ENCODE data around the gene CEP83. TPM values are rescaled to one million over a fixed set of nuclear protein-coding genes. Genes with fewer than 3 reads are reported as not detected.

The CEP83 gene
- total and polyA plus RNA-seq, 2 donors (not counting 1 experiment from before 2014, with no cell fraction given): 4.0 to 24.8 TPM

- Mint-ChIP-seq H3K27me3 (peaks cover 11% of the 10 kb centered on the region), H3K4me1 (no peaks in the 10 kb centered on the region), H3K27ac (no peak overlapping the region), H3K9me3 (ENCODE audit: insufficient read depth) (peaks cover 10% of the 10 kb centered on the region), H3K4me3 (no peak overlapping the region)
- Histone ChIP-seq H3K9ac (ENCODE audit: low read length) (no peak overlapping the region), H4K20me1 (ENCODE audit: control insufficient read depth, insufficient read depth, low read length, poor library complexity, severe bottlenecking) (no peaks in the 10 kb centered on the region), H3K4me3 (ENCODE audit: control extremely low read depth in 1 of 5, extremely low read depth in 1 of 5, insufficient read depth in 1 of 5, low read depth in 2 of 5, low read length in 4 of 5) (no peak overlapping the region), H3K79me2 (ENCODE audit: control insufficient read depth, insufficient read depth, low read length) (no peaks in the 10 kb centered on the region), H3K9me3 (ENCODE audit: control extremely low read depth in 1 of 3, control insufficient read depth in 2 of 3, insufficient read depth in 1 of 3, low read length in 2 of 3) (peaks cover 0 to 34% (median 12%) of the 10 kb centered on the region in 3 donors), H3K27me3 (replicated peaks in 1 of 4; ENCODE audit: control extremely low read depth in 1 of 4, control insufficient read depth in 3 of 4, insufficient read depth in 4 of 4, low read length in 3 of 4) (peaks cover 0 to 5% (median 0%) of the 10 kb centered on the region in 4 experiments), H3K4me2 (replicated peaks; ENCODE audit: low read depth, low read length, poor library complexity, severe bottlenecking) (no peak overlapping the region), H3K36me3 (replicated peaks in 1 of 2; ENCODE audit: control extremely low read depth in 1 of 2, control insufficient read depth in 1 of 2, extremely low read depth in 1 of 2, insufficient read depth in 2 of 2, low read length in 1 of 2) (no peaks in the 10 kb centered on the region), H2AFZ (ENCODE audit: insufficient read depth, low read depth, low read length, poor library complexity, severe bottlenecking) (no peak overlapping the region), H3K27ac (ENCODE audit: low read length in 2 of 2) (no peak overlapping the region), H3K4me1 (ENCODE audit: control insufficient read depth in 2 of 2, insufficient read depth in 2 of 2, low read length in 2 of 2) (no peaks in the 10 kb centered on the region)
- no peak for ATAC-seq (ENCODE audit: low read depth)
- 86% methylated on average over 5 of the region's 8 CpGs for WGBS (ENCODE audit: insufficient coverage)
- no peak for TF ChIP-seq EZH2 (IDR thresholded peaks at IDR 0.05; ENCODE audit: borderline replicate concordance, insufficient read depth, low read depth, low read length, poor library complexity, severe bottlenecking)
- TF ChIP-seq CTCF (IDR thresholded peaks at IDR 0.05): no peak
- DNase-seq: peak; percentile 9
- intact Hi-C loops (cut with micrococcal nuclease): no loop called here
- ChIA-PET POLR2A (no interaction called here), CTCF (no interaction called here)
These were observed 38.4 kb upstream of the CEP83 start for GRCh38 chr12:94498073-94498472.

GRCh38 chr12:94495445-94496115, 35.9 kb upstream of the CEP83 start:
- H3K4me1 ChIP-seq (ENCODE audit: control insufficient read depth in 2 of 2, insufficient read depth in 2 of 2, low read length in 2 of 2): no peaks in the 10 kb centered on the region
- no peak overlapping the region for H3K9ac ChIP-seq (ENCODE audit: low read length)
- H4K20me1 ChIP-seq (ENCODE audit: control insufficient read depth, insufficient read depth, low read length, poor library complexity, severe bottlenecking): no peaks in the 10 kb centered on the region
- ChIA-PET POLR2A (no interaction called here), CTCF (interaction anchor here (0.6 kb wide), 1 partner anchor 993 kb away, joined by 3 read pairs; no protein-coding TSS in a partner anchor)
- H3K4me1 Mint-ChIP-seq: no peaks in the 10 kb centered on the region
- ATAC-seq (ENCODE audit: low read depth): no peak
- no peak overlapping the region for H3K4me3 ChIP-seq (ENCODE audit: control extremely low read depth in 1 of 5, extremely low read depth in 1 of 5, insufficient read depth in 1 of 5, low read depth in 2 of 5, low read length in 4 of 5)
- H3K9me3 ChIP-seq (ENCODE audit: control extremely low read depth in 1 of 3, control insufficient read depth in 2 of 3, insufficient read depth in 1 of 3, low read length in 2 of 3): peaks cover 0 to 21% (median 12%) of the 10 kb centered on the region in 3 donors
- H2AFZ ChIP-seq (ENCODE audit: insufficient read depth, low read depth, low read length, poor library complexity, severe bottlenecking): no peak overlapping the region
- H3K79me2 ChIP-seq (ENCODE audit: control insufficient read depth, insufficient read depth, low read length): no peaks in the 10 kb centered on the region
- H3K36me3 ChIP-seq (replicated peaks in 1 of 2; ENCODE audit: control extremely low read depth in 1 of 2, control insufficient read depth in 1 of 2, extremely low read depth in 1 of 2, insufficient read depth in 2 of 2, low read length in 1 of 2): no peaks in the 10 kb centered on the region
- no peak overlapping the region for H3K4me2 ChIP-seq (replicated peaks; ENCODE audit: low read depth, low read length, poor library complexity, severe bottlenecking)
- no peak overlapping the region for H3K4me3 Mint-ChIP-seq
- WGBS (ENCODE audit: insufficient coverage): 85% methylated on average over 3 of the region's 4 CpGs
- TF ChIP-seq CTCF (IDR thresholded peaks at IDR 0.05): no peak
- TF ChIP-seq EZH2 (IDR thresholded peaks at IDR 0.05; ENCODE audit: borderline replicate concordance, insufficient read depth, low read depth, low read length, poor library complexity, severe bottlenecking): no peak
- peaks cover 0 to 5% (median 0%) of the 10 kb centered on the region in 4 experiments for H3K27me3 ChIP-seq (replicated peaks in 1 of 4; ENCODE audit: control extremely low read depth in 1 of 4, control insufficient read depth in 3 of 4, insufficient read depth in 4 of 4, low read length in 3 of 4)
- no peak overlapping the region for H3K27ac ChIP-seq (ENCODE audit: low read length in 2 of 2)
- no peak for DNase-seq
- H3K9me3 Mint-ChIP-seq (ENCODE audit: insufficient read depth): peaks cover 3% of the 10 kb centered on the region
- H3K27me3 Mint-ChIP-seq: peaks cover 11% of the 10 kb centered on the region
- intact Hi-C loops (cut with micrococcal nuclease): no loop called here
- H3K27ac Mint-ChIP-seq: no peak overlapping the region
